CD14-positive monocyte (primary cell): ENCODE measurements around the gene SLC16A12. TPM values are rescaled to one million over a fixed set of nuclear protein-coding genes. Genes with fewer than 3 reads are reported as not detected.

ENCODE experiments used
- DNase-seq, 3 donors: peaks; one replicate each; pipeline ENCODE4 v3.0.0-alpha.2; 2011 to 2022
- H2AFZ ChIP-seq: 2 replicates; pipeline ENCODE4 v1.6.0; 2012; ENCODE audit warnings: mild to moderate bottlenecking, low read depth, low read length, inconsistent platforms; ENCODE audit not compliant: insufficient read depth, poor library complexity, severe bottlenecking
- H3K27ac ChIP-seq, 2 donors: 1 replicate in 1 of 2; 2 replicates in 1 of 2; pipeline ENCODE4 v1.5.1; 2012 to 2013; ENCODE audit warnings: low read length in 2 of 2, control low read depth in 1 of 2, inconsistent platforms in 1 of 2, low read depth in 1 of 2, mild to moderate bottlenecking in 1 of 2
- H3K27me3 ChIP-seq, 2 donors: one replicate each; pipeline versions ENCODE4 v1.6.0 to v1.6.1; 2011 to 2013; ENCODE audit warnings: low read length in 2 of 2; ENCODE audit not compliant: control insufficient read depth in 2 of 2, insufficient read depth in 2 of 2
- H3K36me3 ChIP-seq, 2 donors: replicated peaks in 1 of 2; 1 replicate in 1 of 2; 2 replicates in 1 of 2; pipeline versions ENCODE4 v1.5.1 to v1.6.1; 2012 to 2013; ENCODE audit warnings: low read length in 2 of 2, control low read depth in 1 of 2, inconsistent platforms in 1 of 2, mild to moderate bottlenecking in 1 of 2; ENCODE audit not compliant: insufficient read depth in 2 of 2, control insufficient read depth in 1 of 2
- H3K4me1 ChIP-seq, 2 donors: 1 replicate in 1 of 2; 2 replicates in 1 of 2; pipeline versions ENCODE4 v1.5.1 to v1.6.1; 2012 to 2013; ENCODE audit warnings: low read length in 2 of 2, control low read depth in 1 of 2, inconsistent platforms in 1 of 2, mild to moderate bottlenecking in 1 of 2, moderate library complexity in 1 of 2; ENCODE audit not compliant: insufficient read depth in 2 of 2, control insufficient read depth in 1 of 2
- H3K4me2 ChIP-seq: replicated peaks from 2 replicates; pipeline ENCODE3; 2012; ENCODE audit warnings: low read length, moderate library complexity, mild to moderate bottlenecking; ENCODE audit not compliant: poor library complexity, severe bottlenecking; ENCODE audit errors: extremely low read depth
- H3K4me3 ChIP-seq, 3 experiments: fragments of 200-600 bp in 1 of 3; sonication (generic) in 1 of 3; replicated peaks in 1 of 3; 1 replicate in 2 of 3; 2 replicates in 1 of 3; pipeline ENCODE4 v1.5.1; 2011 to 2013; ENCODE audit warnings: low read length in 3 of 3, mild to moderate bottlenecking in 3 of 3, control low read depth in 2 of 3, low read depth in 2 of 3, inconsistent platforms in 1 of 3, moderate library complexity in 1 of 3
- H3K79me2 ChIP-seq: 2 replicates; pipeline ENCODE4 v1.6.0; 2012; ENCODE audit warnings: mild to moderate bottlenecking, control low read depth, inconsistent platforms, low read length, moderate library complexity; ENCODE audit not compliant: insufficient read depth
- H3K9ac ChIP-seq: 2 replicates; pipeline ENCODE4 v1.6.0; 2017; ENCODE audit warnings: low read length, mild to moderate bottlenecking; ENCODE audit not compliant: insufficient read depth, poor library complexity, severe bottlenecking
- H3K9me3 ChIP-seq, 2 donors: replicated peaks in 1 of 2; 1 replicate in 1 of 2; 2 replicates in 1 of 2; pipeline versions ENCODE4 v1.5.1 to v1.6.1; 2012 to 2013; ENCODE audit warnings: low read length in 2 of 2, control low read depth in 1 of 2; ENCODE audit not compliant: control insufficient read depth in 1 of 2, insufficient read depth in 1 of 2
- H4K20me1 ChIP-seq: 2 replicates; pipeline ENCODE4 v1.6.0; 2012; ENCODE audit warnings: mild to moderate bottlenecking, low read length, control low read depth, moderate library complexity; ENCODE audit not compliant: insufficient read depth
- H3K27ac Mint-ChIP-seq, 7 donors: one replicate each; pipeline ENCODE4 v1.8.0; 2020; ENCODE audit warnings: mild to moderate bottlenecking in 7 of 7, mixed read lengths in 7 of 7, moderate library complexity in 6 of 7, inconsistent platforms in 2 of 7
- H3K27me3 Mint-ChIP-seq, 3 donors: one replicate each; pipeline ENCODE4 v1.8.0; 2021 to 2022; ENCODE audit warnings: low read depth in 3 of 3, mild to moderate bottlenecking in 3 of 3, mixed read lengths in 3 of 3, moderate library complexity in 3 of 3, inconsistent platforms in 1 of 3
- H3K36me3 Mint-ChIP-seq, 2 donors: one replicate each; pipeline ENCODE4 v1.8.0; 2020; ENCODE audit warnings: mixed read lengths in 2 of 2, inconsistent platforms in 1 of 2, mild to moderate bottlenecking in 1 of 2
- H3K4me1 Mint-ChIP-seq: one replicate; pipeline ENCODE4 v1.8.0; 2020; ENCODE audit warnings: mild to moderate bottlenecking, mixed read lengths
- H3K4me3 Mint-ChIP-seq, 2 donors: one replicate each; pipeline ENCODE4 v1.8.0; 2020; ENCODE audit warnings: mild to moderate bottlenecking in 2 of 2, mixed read lengths in 2 of 2, moderate library complexity in 1 of 2
- H3K9me3 Mint-ChIP-seq, 7 donors: one replicate each; pipeline ENCODE4 v1.8.0; 2020 to 2022; ENCODE audit warnings: mixed read lengths in 7 of 7, mild to moderate bottlenecking in 6 of 7, moderate library complexity in 6 of 7, inconsistent platforms in 2 of 7
- CTCF ChIP-seq: fragments of 200-600 bp; IDR thresholded peaks from one replicate; pipeline ENCODE4 v1.8.0; 2022; ENCODE audit warnings: antibody characterized with exemption, mild to moderate bottlenecking
- WGBS: methylation state at CpG from one replicate; pipeline ENCODE4 v1.1.5; 2013; ENCODE audit warnings: missing lambda C conversion rate; ENCODE audit not compliant: insufficient coverage; 5-methylcytosine and 5-hydroxymethylcytosine counted together
- intact Hi-C, 2 donors: fragments of 100-400 bp; cut with micrococcal nuclease; formaldehyde crosslinking; loops; one replicate each; pipeline versions ENCODE4 v1.15.0 to v1.15.1; 2023
- polyA plus RNA-seq, 3 donors: library from polyadenylated mRNA; depleted of rRNA in 1 of 3; unstranded in 2 of 3; stranded (reverse) in 1 of 3; fragments of 300-500 nt in 2 of 3; fragments of >200 nt in 1 of 3; fragmentation: Illumina TruSeq in 2 of 3; gene quantifications; 1 replicate in 2 of 3; 2 replicates in 1 of 3; pipeline ENCODE4 v1.2.3, GENCODE V29; 2012 to 2021

SLC16A12 gene
- polyA plus RNA-seq, 3 donors: 0.04 TPM; not detected in 2

GRCh38 chr10:89522463-89522862, 12.9 kb downstream of the SLC16A12 start:
- Mint-ChIP-seq H3K27ac (no peak overlapping the region), H3K4me3 (no peak overlapping the region), H3K36me3 (no peaks in the 10 kb centered on the region), H3K27me3 (peaks cover 3 to 18% (median 6%) of the 10 kb centered on the region in 3 donors), H3K9me3 (peaks cover 0 to 1% (median 0%) of the 10 kb centered on the region in 7 donors), H3K4me1 (no peaks in the 10 kb centered on the region)
- intact Hi-C loops: no loop called here
- H3K79me2 ChIP-seq: no peaks in the 10 kb centered on the region
- H3K27me3 ChIP-seq: no peaks in the 10 kb centered on the region
- no peak overlapping the region for H3K4me3 ChIP-seq
- H3K4me2 ChIP-seq: no peak overlapping the region
- no peak for TF ChIP-seq CTCF
- no peaks in the 10 kb centered on the region for H3K4me1 ChIP-seq
- DNase-seq: no peak
- H4K20me1 ChIP-seq: no peaks in the 10 kb centered on the region
- H3K36me3 ChIP-seq: no peaks in the 10 kb centered on the region
- no peak overlapping the region for H3K27ac ChIP-seq
- no peak overlapping the region for H2AFZ ChIP-seq
- WGBS: 80% methylated on average over 1 of the region's 1 CpG
- no peaks in the 10 kb centered on the region for H3K9me3 ChIP-seq
- H3K9ac ChIP-seq: no peak overlapping the region

- DNase-seq: no peak
- intact Hi-C loops: no loop called here
- Mint-ChIP-seq H3K27me3 (peaks cover 0 to 18% (median 6%) of the 10 kb centered on the region in 3 donors), H3K4me3 (no peak overlapping the region), H3K36me3 (no peaks in the 10 kb centered on the region), H3K27ac (no peak overlapping the region), H3K9me3 (peaks cover 0 to 1% (median 0%) of the 10 kb centered on the region in 7 donors), H3K4me1 (no peaks in the 10 kb centered on the region)
- Histone ChIP-seq H3K27ac (no peak overlapping the region), H3K79me2 (no peaks in the 10 kb centered on the region), H3K36me3 (no peaks in the 10 kb centered on the region), H3K4me2 (no peak overlapping the region), H3K9me3 (no peaks in the 10 kb centered on the region), H3K4me3 (no peak overlapping the region), H3K9ac (no peak overlapping the region), H4K20me1 (no peaks in the 10 kb centered on the region), H3K27me3 (no peaks in the 10 kb centered on the region), H3K4me1 (no peaks in the 10 kb centered on the region), H2AFZ (no peak overlapping the region)
- no peak for TF ChIP-seq CTCF
- WGBS: no CpG with 5 or more reads among the region's 2 CpGs
These were observed 14.0 kb downstream of the SLC16A12 start for GRCh38 chr10:89521368-89521767.
